Stimulated activated CD4-positive, alpha-beta T cell treated with anti-CD3 and anti-CD28 coated beads, Interleukin-12 subunit alpha, Interleukin-12 subunit beta, amount 100 ng/mL, for 48 hours (primary cell): ENCODE measurements around the gene HDAC9.

ENCODE experiments used
- DNase-seq, 3 donors: peaks; one replicate each; pipeline ENCODE4 v3.0.0-alpha.2; 2020; ENCODE audit warnings: low read depth in 2 of 3, low spot score in 1 of 3

The HDAC9 gene

DNA sequence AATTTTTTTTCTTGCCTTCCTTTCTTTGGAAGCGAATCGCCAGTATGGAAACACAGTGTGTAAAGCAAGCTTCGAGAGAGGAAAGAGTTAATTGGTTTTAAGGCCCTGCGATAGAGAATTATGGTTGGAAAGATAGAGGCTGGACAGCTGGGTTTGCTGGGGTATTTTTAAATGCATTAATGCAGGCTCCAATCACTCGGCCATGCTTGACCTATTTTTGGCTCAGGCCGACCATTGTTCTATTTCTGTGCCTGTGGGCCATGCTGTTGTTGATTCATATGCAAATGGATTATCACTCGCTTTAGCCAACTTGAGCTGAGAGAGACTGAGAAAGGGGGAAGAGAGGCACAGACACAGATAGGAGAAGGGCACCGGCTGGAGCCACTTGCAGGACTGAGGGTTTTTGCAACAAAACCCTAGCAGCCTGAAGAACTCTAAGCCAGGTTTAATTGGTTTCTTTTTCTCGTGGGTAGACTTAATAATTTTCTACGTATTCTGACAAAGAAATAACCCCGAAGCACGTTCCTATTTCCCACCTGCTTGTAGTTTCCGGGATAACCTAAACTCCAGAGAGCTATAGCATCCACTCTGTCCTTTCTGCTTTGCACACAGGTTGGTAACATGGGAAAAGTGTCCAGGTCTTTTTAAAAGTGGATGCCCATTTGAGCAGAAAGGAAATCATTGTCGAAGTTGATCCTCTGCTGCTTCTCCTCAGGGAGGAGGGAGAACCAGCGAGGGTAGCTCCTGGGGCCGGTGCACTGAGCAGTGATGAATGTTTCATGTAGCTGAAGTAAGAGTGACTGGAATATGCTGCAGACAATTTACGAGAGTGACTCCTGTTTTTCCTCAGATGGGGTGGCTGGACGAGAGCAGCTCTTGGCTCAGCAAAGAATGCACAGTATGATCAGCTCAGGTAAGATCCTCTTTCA is at the start of gene HDAC9:
Gene HDAC9 (plus strand): TSS at position 338 of the 929 bp plus-strand sequence. CDS start 554 bp downstream, at position 892.
- no peak for DNase-seq

DNA sequence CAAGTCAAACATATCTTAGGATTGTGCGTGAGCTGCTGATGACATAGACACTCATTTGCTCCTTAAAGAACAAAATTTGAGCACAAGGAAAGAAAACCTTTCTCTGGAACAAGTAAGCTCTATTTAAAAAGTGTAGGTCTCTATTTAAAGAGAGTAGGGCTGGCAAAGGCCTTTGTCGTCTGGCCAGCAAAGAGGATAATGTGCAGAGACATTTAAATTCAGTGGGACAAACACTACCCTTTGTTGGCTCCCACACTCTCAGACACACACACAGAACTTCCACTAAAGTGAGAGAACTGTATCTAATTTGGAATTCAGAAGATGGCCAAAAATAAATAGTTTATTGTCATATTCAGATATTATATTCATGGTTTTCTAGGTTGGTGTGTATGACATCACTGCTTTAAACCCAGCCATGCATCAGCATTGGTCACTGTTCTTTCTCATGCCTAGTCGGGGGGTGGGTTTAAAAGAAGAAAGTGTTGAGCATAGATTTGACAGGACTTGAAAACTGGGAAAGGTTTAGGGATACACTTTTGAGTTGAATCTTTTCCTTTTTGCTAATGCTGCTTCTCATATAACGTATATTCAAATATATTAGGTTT is 49.5 kb upstream of the HDAC9 start:
- no peak for DNase-seq

DNA sequence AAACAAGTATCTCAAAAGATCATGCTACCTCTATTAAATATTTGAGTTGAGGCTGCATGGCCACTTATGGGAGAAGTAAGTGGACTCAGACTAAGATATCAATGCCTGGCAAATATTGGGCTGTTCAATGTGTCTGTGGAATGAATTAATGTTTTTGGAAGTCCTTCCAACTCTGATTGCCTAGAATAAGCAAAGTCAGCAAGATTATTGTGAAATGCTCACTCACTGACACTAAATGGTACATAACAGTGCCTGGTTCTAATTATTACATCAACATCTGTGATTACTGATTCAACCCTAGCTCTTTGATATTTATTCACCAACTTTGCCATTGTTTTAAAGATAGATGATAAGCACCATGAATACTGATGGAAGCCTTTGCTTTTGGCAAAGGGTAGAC is 45.5 kb upstream of the HDAC9 start:
- no peak for DNase-seq

DNA sequence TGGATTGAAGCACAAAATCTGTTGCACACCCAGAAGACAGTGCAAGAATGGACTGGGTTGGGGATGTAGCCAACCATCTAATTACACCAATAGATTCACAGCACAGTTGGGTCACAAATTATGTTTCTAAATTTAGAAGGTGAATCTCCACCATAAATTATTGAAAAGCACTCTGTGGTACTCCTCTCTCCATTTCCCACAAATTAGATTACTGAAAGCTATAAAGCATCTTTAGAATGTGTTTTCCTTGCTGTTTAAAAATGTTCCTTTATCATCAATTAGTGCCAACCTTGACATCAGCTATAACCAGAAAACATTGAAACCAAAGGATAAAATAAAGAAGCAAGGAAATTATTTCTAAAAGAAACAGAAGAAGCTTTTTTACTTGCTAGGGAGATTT is 39.9 kb upstream of the HDAC9 start:
- no peak for DNase-seq

DNA sequence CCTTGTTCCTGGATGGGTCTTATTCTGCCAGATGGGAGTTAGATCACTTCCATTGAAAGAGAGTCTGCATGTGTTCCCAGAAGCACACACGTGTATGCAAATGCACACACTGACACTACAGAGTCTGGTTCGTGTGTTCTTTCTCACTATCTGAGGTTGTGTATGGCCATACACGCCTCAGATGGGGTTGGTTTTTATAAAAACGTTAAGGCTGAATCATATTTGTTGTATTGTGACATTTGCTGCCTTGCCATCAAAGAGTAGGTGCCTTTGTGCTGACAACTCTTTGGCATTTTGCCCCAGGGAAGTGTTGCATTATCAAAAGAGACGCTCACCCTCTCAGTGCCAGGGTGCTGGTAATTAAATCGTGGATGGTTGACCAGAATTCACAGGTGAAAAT is 37.7 kb upstream of the HDAC9 start:
- DNase-seq, result no peak

DNA sequence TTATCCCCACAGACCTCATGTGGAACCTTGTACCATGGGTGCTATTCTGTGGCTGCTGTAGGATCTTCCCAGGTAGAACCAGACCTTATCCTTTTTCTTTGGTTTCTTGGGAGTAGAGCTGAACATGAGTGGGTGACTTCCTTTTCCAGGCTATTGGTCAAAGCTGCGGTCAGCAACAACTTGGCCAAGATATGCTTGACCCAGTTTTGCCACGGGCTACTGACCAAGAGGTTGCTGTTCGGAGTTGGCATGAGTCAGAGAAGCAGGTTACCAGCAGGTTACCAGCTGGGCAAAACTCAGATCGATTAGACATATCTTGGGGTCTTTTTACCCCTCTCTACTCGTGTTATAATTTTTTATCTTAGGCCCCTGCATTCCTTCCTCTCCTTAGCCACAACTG is 36.7 kb upstream of the HDAC9 start:
- DNase-seq, result no peak

DNA sequence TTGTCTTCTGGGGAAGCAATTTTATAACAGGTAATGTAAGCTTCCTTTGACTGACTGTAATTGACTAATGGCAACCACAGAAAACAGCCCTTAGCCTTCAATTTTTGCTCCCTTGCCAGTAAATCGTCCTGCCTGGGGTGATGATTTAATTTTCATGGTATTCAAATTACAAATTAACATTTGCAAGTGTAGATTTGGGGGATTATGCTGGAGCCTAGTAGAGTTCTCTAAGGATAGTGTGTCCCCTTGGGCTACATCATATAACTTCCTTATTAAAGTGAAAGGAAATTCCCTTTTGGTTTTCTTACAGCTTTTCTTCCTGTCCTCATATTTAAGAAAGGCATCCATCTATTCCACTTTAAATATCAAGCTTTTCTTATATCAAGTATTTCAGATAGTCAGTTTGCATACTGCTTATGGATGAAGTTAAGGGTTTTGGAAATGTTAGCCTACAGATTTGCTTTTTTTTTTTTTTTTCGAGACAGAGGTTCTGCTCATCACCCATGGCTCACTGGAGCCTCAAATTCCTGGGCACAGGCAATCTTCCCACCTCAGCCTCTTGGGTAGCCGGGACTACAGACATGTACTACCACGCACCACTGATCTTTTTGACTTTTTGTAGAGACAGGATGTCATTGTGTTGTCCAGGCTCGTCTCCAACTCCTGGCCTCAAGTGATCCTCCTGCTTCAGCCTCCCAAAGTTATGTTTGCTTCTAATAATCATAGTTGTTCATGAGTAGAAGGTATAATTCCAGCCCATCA is 35.9 kb upstream of the HDAC9 start:
- no peak for DNase-seq

DNA sequence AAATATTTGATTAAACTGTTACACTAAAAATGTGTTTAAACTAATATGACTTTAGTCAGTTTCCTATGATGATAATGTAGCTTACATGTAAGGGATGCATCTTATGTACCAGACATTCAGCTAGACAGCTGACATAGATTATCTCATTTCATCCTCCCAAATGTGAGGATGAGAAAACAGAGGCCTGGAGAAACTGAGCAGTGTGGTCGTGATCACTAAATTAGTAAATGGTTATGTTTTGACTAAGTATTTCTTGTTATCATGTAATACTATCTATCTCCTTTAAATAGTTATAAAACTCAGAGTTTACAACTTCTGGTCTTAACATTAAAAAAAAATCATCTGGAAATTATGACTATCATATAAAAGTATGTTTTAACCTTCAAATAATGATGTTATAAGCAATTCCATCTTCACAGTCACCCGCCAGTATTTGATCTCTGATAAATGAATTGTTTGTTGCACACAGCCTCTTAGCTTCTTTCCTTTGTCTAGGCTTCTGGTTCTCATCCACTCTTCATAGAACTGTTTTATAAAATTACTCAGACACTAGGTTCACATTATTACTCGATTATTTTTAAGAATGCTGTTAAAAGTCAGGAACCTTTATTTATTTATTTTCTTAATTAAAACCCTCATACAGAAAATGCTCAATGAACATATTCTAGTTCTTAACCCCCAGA is 33.6 kb upstream of the HDAC9 start:
- no peak for DNase-seq

DNA sequence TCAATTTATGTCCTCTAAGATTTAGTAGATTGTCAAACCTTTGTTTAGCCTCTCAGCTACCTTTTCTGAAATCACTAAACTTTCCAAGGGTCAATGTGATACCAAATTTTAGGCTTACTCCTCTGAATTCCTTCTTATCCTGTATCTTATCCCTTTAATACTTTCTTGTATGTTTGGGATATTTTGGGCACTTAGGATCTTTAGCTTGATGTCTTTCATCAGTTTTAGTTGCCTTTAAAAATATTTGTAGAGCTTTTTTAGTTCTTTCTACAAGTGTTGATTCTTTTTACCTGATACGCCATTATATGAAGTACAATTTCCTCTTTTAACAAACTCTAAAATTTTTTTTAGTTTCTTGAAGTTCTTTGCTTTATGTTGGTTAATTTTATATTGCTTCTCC is 30.7 kb upstream of the HDAC9 start:
- DNase-seq, result no peak

DNA sequence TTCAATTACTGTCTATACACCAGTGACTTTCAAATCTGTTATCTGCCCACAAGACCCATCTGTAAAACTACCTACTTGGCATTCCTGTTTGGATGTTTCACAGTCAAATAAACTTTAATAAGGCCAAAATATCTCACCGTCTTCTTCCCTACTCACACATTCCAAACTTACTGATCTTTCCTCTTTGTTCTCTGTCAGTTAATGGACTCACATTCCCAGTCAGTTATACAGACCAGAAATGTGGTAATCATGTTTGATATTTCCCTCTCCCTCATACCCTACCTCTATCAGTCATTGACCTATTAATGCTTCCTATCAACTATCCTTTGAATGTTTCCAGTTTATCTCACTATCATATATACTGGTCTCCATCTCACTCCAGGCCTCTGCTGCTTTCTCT is 28.5 kb upstream of the HDAC9 start:
- DNase-seq, result no peak

DNA sequence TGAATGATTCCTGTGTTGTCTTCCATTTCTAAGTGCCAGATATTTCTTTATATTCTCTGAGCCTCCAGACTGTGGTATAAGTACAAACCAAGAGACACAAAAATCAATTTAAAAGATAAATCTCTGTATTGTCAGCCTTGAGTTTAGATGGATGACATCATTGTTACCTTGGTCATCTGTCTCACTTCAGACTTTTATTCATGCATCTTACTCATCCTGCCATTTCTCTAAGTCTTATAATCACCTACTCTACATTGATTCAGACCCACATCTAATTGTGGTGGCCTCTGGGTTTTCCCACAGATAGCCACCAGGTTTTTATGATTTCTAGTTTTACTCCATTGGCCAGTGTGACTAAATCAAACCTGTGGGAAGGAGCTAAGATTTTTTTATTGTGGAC is 26.8 kb upstream of the HDAC9 start:
- no peak for DNase-seq

DNA sequence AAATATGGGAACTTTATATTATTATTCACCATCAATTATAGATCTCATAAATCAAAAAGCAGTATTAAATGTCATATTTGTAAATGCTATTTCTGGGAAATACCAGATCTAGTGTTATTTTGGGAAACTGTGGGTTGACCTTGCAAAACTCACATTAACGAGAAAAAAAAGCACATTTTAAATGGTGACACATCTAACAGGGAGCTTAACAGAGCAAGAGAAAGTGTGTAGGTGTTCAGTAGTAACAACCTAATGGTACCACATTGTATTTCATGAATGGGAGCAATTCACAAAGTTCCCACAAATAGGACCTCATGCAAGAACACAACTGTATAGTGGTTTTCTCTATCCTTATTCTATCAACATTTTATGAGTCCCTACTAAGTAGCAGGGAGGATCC is 26.2 kb upstream of the HDAC9 start:
- no peak for DNase-seq

DNA sequence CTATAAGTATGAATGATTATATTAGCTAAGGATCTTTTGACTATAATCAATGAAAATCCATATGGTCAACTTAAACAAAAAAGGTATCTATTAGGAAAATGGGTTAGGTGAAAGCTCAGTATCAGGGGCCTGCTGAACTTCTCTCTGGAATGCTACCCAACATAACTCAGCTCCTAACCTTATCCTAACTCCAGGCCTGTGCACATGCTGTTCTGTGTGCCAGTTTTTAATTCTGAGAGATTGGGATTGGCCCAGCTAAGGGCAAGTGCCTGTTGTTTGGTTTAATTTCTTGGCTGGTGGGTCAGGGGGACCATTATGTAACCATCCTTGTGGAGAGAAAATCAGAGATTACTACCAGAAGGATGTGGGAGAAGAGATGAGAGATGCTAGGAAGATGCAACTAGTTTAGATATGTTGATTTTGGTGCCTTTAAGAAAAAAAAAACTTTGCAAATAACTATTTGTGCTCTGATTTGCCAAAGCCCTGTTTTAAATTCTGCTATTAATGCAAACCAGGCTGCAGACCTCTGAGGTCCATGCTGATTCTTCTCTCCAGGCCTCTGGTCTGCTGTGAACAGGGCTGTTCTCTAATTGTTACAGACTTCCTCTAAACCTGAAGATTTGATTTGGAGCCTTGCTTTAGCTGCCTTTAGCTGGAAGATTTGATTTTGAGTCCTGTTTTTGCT is 23.9 kb upstream of the HDAC9 start:
- no peak for DNase-seq

DNA sequence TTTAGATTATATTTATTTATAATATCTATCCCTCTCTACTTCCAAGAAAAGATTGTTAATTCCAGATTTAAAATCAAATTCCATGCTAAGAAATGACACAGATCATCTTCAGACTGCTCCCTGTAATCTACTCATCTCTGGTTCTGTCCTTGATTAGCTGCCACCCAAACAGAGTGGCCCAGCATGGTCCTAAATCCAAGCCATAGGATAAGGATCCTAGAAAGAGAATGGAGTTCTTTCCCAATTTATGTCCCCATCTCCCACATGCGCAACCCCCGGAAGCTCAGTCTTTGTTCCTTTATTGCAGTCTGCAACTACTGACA is 23.4 kb upstream of the HDAC9 start:
- DNase-seq, result no peak

DNA sequence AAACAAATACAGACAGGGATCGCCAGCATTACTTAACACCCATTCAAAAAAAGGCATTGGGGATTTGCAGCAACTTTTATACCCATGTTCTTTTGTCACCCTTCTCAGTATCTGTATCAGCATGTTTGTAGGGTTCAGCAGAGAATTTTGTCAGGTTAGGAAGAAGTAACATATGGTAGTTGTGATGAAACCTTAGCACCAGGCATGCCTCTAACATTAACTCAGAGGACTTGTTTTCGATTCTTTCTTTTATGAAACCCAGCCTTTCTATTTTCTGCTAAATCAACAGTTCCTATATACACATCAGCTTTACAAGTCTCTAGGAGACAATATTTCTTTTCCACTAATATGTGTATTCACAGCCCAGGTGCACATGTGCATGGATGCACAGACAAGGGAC is 22.4 kb upstream of the HDAC9 start:
- DNase-seq, result no peak

DNA sequence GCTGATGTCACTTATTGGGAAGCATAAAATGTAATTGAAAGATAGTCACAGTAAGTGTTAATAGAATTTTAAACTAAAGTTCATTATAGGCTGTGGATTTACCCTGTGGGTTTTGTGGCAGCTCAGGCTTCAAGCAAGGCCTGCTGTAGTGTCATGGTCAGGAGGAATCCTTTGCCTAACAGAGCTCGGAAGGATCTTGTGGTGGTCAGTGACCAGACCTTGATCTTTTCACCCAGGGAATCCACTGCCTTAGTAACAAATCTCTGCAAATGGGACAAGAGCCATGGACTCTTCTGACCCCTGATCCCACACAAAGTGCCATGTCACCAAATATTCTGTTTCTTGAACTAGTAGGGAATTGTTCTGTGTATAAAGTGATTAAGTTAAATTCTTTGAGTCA is 20.6 kb upstream of the HDAC9 start:
- DNase-seq, result no peak

DNA sequence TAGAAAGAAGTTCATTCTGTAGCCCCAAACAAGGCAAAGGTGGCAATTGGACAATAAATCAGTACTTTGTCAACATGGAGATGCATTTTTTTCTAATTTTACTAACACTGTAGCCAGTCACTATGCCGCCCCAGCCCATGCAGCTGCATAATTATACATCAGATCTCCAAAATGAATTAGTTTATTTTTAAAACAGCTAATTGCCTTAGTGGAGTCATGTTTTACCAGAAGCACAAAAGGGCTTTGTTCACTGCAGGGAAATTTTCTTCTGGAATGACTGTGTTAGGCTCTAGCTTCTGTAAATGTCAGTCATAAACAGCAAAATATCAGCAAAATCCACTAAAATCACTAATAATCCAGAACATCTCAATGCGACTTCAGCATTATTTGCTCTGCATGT is 20.1 kb upstream of the HDAC9 start:
- DNase-seq, result no peak

DNA sequence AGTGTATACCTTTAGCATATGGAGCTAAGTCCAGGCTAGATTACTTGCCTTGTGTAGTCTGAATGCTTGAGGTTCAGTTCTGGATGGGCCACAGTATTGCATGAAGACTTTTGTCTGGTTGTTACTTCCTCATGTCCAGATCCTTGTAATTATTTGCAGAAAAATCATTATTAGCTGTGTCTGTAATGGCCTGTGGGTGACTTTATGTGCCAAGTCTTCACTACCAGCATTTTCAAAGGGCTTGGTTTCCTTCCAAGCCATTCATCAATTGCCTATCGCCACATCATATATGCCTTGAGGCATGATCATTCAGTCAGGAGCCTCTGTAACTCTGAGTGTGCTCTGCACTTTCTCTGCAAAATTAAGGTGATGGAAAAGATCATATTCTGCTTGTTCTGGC is 13.8 kb upstream of the HDAC9 start:
- no peak for DNase-seq

DNA sequence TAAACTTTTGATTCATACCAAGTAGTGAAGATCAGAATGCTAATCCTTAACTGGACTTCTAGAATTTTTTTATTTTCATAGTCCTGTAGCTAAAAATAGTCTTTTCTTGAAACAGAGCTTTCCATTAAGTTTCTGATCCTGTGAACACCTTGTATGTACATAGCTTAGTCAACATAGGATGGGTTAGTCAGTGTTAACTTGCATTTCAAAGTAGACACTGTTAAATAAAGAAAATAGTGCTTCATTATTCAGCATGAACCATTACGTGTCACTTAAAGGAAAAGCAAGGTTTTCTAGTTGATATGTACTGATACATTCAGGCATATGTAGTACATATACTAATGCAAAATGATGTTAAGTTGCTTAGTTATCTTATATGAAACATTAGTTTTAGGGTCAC is 7.5 kb upstream of the HDAC9 start:
- no peak for DNase-seq

DNA sequence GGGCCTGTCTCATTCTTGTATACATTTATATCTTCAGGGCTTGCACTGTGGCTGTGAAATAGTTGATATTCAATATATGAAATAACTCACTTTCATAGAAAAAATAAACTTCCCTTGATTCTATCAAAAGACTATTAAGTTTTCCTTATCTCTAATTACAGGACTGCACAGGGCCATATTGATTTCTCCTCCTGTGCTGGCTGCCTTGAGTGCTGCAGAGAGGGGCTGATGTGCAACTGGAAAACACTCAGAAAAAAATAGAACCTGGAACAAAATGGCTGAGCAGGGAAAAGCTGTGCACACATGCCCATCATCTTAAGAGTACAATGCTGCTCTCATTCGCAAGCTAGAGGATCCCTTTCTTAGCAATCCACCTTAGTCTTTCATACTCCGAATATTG is 5.9 kb upstream of the HDAC9 start:
- DNase-seq, result no peak

DNA sequence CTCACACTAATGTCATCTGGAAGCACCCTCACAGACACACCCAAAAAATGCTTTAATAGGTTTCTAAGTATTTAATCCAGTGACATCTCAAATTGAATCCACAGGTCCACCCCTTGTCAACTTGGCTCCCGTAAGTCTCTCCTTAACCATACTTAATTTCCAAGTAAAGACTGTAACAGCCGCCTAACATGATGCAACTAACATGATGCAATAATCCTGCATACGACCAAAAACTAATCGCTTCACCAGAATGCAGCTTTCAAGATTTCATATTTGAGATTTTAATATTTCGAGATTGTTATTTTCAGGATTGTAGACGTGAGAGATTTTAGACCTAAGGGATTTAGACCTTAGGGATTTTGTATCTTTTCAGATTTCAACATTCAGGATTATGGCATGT is 3.7 kb upstream of the HDAC9 start:
- DNase-seq, result no peak
